HG02798 (cell line): ENCODE data around the gene FUT7.
"Not testable (repeated sequence)": the region's sequence is repeated elsewhere in the genome, so short reads cannot be mapped to it uniquely, and the experiment has no call there.

ENCODE experiments used
- ATAC-seq: cut with Tn5 transposase; IDR thresholded peaks from one replicate; pipeline ENCODE4 v1.9.1; 2021; ENCODE audit warnings: mild to moderate bottlenecking; ENCODE audit not compliant: unreplicated experiment, poor library complexity

Gene FUT7

DNA sequence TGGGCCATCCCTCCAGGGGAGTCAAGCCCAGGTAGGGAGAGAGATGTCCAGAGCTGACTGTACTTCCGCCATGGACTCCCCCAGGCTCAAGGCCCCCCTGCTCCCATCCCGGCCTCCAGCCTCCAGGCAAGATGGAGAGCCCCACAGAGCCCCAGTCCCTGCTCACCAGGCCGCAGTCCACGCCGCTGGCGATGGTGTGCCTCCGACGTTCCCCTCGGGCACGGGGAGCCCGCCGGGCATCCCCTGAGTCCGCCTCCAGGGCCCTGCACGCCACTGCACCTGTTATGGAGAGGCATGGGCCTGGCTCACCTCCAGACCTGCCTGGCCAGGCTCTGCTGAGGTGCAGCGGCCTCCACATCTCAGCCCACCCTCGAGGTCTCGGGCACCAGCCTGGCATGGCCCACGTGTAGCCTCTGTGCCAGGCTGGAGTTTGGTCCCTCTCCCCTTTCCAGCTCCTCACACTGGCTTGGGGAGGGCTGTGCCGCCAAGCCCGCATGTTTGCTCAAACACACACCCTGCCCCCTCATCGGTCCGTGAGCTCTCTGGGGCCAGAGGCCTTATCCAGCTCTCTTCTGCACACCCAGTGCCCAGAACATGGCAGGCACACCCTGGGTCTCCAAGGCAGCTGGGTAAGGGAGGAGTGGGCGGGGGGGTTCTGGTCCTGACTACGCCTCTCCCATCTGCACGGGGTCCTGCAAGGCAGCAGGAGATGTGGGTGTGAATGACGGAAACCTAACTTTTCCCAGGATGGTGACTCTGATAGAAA lies 34.4 kb upstream of the FUT7 start:
- ATAC-seq: no peak

DNA sequence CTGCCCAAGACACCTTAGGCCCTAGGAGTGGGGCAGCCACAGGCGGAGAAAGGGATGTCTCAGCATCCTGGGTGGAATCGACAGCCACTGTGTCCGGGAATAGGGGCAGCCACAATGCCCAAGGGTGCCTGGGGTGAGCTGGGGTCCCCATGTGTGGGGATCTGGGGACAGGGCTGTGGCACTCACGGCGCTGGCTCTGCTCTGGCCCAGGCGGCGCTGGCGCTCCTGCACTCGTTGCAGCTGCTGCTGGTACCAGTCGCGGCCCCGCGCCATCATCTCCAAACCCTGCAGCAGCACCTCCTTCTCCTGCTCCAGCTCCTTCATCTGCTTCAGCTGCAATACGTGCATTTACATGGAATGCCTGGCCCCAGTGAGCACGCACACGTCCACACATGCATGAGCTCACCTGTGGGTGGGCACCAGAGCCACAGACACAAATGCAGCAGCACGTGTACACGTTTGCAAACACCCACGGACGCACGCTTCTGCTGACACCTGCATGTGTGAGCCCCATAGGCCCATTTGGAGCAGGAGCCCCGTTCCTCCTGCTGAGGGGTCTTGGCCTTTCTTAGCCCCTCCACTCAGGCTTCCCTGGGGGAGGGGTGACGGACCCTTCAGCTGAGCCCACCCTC lies 33.6 kb upstream of the FUT7 start:
- ATAC-seq: no peak

DNA sequence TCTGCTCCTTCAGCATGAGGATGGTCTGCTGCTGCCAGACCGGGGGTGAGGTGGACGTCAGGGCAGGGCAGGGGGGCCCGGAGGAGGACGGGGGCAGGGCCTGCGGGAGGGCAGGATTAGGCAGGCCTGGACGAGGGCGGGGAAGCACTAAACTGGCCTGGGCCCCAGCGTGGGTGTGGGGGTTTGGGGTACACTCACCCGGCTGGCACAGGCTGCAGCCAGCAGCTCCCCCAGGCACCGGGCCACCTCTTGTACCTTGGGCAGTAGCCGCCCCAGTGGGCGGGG lies 32.9 kb upstream of the FUT7 start:
- no peak for ATAC-seq

DNA sequence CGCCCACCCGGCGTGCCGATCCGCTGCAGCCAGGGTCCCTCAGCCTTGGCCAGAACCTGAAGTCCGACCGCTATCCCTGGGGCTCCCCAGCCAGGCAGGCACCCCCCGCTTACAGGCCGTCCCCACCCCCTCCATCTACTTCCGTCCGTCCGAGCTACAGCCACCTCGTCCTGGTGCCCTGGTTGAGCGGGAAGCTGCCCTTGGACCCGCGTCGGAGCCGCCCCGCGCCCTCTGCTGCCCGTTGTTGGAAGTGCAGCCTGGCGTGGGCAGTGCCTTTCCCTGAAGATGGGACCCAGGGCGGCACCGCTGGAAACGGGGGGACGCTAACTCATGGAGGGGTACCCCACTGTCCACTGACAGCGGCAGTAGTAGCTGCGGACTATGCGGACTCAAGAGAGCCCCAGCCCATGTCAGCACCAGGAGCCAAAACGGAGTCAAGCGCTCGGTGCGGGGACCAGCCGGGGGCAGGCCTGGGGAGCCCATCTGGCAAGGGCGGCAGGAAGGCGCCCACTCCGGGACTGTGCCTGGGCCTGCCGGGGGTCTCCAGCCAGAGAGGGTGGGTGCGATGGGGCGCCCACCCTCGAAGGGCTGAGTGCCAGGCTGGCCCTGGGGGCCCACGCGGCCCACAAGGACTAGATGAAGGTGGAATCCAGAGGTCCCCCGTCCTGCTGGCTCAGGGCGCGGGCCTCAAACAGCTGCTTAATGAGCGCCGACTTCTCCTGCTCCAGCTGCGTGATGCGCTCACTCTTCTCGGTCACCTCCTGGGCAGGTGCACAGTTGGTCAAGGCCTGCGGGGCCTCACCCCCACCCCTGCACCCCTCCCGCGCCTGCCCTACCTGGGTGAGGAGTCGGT lies 32.4 kb upstream of the FUT7 start:
- no peak for ATAC-seq

DNA sequence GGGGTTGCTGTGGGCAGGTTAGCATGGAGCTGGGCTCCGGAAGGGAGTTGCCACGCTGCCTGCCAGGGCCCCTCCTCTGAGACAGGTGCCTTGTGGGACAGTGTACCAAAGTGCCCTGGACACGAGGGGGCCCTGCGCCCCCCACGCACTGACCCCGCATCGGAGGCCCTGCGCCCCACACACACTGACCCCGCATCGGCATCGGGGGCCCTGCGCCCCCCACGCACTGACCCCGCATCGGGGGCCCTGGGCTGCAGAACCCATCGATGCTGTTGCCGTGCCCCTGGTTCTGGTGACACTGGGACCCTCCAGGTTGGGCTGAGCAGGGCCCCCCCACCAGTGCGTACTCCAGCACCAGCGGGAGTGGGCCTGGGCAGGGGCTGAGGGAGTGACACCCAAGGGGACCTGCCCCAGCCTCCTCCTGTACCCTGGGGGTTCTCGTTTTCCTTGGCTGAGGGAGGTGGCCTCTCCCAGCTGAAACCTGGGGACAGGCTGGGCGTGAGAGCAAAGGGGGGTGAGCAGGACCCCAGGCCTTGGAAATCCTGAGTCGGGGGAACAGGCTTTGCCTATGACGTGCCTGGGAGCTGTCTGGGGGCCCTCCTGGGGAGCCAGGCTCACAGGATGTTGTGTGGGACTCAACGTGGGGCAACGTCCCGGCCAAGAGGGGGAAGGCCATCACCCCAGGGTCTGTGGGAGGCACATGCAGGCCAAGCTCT lies 31.6 kb upstream of the FUT7 start:
- no peak for ATAC-seq

DNA sequence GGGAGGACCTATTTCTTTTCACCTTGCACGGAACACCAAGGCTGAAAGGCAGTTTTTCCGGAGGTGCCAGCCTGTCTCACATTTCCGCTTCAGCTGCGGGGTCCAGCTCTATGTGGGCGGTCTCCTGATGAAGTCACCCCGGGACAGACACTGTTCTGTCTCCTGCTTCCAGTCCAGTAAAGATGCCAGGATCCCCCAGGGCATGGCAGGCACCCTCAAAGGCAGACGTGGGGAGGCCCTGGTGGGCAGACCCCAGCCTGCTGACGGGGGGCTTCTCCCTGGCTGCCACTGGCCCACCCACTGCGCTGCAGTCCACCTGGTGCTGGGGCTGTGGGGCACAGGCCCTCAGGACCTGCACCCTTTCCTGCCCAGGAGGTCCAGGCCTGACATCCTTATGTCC lies 30.9 kb upstream of the FUT7 start:
- ATAC-seq: not testable (repeated sequence)

DNA sequence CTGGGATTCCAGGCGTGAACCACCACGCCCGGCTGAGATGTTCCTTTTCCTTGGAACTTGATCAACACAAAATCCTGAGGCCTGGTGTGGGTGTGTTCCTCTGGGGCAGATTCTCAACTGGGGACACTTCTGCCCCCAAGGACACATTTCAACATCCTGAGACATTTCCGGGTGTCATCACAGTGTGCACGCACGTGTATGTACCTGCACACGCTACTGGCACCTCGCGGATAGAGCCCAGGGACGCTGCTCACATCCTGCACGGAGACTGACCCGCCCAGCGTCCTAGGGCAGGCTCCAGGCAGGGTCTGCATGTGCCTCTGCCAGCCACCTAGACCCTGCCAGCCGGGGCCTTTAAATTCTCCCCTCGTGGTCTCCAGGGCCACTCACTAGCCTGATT lies 30.5 kb upstream of the FUT7 start:
- ATAC-seq: no peak

DNA sequence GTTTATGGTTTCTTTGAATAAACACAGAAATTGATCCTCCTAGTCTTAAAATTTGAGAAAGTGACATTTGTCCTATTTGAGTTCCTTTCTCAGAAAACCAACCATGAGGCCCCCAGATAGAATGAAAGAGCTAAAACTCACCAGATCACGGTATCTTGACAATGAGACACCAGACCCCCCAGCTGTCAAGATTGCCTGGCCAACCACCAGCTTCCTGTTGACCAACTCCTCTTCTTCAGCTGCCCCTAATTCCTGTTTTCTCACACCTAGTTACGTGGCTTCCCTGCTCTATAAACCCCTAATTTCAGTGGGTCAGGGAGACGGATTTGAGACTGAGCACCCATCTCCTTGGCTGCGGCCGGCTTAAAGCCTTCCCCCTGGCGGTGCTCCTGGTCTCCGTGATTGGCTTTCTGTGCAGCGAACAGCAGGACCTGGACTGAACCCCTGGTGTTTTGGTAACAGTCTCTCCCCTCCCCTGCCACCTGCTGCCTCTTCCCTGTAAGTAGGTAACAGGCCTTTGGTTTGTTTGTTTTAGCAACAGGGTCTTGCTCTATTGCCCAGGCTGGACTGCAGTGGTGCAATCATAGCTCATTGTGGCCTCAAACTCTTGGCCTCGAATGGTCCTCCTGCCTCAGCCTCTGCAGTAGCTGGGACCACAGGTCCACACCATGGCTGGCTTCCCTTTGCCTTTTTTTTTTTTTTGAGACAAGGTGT lies 26.8 kb upstream of the FUT7 start:
- ATAC-seq: no peak

DNA sequence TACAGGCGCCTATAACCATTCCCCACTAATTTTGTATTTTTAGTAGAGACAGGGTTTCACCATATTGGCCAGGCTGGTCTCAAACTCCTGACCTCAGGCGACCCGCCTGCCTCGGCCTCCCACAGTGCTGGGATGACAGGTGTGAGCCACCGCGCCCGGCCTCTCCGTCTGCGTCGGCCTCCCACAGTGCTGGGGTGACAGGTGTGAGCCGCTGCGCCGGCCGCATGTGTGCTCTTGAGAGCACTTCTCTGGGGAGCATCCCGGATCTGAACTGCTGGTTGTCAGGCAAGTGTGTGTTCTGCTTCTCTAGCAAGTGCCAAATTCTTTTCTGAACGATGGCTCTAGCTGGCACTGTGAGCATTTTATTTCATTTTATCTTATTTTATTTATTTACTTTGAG lies 25.7 kb upstream of the FUT7 start:
- ATAC-seq: no peak

DNA sequence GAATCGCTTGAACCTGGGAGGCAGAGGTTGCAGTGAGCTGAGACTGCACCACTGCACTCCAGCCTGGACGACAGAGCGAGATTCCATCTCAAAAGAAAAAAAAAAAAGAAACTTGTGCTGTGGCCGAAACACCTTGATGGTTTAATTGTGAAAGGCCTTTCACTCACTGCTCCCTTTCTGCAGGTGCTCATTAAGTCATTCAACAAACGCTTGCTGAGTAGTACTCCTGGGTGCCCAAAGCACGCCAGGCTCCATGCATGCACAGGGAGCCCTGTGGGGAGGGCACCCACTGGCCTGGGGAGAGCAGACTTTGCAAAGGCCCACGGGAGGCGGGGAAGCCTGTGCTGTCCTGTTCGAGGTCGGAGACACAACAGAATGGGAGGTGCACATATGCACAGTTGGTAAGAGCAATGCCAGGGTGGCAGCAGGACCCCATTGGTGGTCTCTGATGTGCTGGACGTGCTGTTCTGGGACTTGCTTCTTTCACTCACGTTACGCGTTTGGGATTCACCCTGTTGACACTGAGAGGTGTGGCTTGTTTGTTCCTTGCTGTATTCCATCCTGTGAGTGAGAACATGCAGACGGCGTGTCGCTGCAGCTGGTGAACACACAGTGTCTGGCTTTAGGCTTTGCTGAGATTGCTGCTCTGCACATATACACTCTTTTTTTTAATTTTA lies 25.0 kb upstream of the FUT7 start:
- no peak for ATAC-seq

DNA sequence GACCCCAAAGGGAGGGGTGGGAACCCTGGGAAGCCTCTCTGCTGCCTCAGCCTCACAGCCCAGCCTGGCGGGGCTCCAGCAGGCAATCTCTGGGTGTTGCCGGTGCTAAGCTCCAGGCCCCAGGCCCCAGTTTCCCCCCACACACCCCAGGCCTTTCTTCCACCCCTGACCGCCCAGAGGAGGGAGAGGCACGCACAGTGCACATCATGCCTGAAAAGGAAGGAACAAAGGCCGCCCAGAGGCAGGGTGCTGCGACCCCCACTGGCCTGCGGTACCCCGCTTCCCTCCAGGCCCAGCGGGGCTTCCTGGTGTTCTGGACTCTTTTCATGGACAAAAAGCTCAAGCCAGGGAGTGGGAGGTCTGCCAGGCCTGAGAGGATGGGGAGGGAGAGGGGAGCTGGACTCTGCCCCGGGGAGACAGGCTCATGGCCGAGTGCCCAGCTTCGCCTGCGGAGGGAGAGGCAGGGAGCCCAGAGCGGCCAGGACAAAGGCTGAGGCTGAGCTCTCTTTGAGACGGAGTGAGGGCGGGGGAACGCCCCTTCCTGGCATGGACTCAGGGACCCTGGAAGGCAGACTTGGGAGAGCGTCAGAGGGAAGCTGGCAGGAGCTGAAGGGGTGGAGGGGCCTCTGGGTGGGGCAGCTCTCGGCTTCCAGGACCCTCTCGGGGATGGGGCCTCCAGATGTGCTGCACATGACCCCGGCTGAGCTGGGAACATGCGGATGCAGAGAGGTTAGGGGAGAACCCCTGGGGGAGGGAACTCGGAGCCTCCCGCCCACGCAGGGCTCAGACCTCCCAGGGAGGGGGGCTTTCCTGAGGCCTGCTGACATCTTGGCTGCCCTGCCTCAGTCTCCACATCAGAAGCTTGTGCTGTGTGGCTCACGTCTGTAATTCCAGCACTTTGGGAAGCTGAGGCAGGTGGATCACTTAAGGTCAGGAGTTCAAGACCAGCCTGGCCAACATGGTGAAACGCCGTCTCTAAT lies 23.8 kb upstream of the FUT7 start:
- ATAC-seq: no peak

DNA sequence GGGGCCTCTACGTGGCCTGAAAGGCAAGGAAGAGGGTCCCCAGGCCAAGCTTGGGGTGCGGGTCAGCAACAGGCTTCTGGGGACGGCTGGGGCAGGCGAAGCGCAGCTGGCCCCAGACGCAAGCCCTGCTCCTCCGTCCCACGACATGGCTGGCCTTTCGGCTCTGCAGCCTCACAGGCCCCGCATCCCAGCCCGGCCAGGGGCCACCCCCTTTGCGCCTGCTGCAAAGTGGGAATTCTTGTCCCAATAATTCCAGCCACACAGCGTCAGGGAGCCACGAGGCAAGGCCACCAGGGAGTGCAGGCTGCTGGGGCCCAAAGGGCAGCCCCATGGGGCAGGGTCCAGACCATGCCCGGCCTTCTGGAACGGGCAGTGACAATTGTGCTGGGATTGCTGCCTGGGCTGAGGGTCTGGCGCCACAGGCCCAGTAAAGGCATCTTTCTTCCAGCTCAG lies 23.1 kb upstream of the FUT7 start:
- ATAC-seq: no peak

DNA sequence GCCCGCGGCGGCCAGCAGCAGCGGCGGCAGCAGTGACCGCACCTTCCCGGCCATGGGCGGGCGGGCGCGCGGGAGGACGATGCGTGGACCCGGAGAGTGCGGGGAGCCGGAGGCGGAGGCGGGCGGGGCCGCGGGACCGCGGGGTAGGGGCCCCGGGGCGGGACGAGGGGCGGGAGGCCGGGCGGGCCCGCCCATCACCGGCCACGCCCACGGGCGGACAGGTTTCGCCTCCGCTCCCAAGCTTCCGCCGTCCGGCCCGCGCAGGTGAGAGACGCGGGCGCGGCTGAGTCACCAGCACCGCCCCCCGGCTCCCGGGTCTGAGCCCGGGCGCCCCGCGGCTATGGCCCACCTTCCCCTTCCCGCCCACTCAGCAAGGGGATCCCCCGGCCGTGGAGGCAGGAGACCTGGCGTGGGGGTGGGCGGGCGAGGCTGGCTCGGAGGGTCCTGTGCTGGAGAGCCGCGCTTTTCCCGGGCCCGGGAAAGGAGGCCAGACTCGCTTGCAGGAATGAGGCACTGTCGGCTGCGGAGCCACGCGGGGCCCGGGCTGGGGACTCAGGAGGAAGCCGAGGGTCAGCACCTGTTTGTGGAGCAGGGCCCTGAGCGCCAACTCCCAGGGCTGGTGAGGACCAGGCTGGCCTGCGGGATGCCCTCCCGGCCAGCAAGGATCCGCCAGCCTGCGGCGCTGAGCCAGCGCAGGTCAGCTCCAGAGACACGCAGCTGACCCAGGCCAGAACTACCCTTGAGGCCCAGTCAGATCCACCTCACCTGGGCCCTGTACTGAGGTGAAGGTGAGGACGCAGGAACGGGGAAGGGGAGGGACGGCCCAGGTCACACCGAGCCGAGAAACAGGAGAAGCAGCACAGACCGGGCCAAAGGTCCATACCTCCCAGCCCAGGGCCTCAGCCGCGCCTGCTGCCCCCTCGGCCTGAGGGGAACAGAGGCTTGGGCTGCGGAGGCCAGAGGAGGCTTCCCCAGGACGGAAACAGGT lies 22.4 kb upstream of the FUT7 start, which contains the start of gene ENTPD2:
Gene ENTPD2 (minus strand): TSS at position 118 of the 988 bp plus-strand sequence. CDS start 64 bp downstream, at position 54.
- no peak for ATAC-seq

DNA sequence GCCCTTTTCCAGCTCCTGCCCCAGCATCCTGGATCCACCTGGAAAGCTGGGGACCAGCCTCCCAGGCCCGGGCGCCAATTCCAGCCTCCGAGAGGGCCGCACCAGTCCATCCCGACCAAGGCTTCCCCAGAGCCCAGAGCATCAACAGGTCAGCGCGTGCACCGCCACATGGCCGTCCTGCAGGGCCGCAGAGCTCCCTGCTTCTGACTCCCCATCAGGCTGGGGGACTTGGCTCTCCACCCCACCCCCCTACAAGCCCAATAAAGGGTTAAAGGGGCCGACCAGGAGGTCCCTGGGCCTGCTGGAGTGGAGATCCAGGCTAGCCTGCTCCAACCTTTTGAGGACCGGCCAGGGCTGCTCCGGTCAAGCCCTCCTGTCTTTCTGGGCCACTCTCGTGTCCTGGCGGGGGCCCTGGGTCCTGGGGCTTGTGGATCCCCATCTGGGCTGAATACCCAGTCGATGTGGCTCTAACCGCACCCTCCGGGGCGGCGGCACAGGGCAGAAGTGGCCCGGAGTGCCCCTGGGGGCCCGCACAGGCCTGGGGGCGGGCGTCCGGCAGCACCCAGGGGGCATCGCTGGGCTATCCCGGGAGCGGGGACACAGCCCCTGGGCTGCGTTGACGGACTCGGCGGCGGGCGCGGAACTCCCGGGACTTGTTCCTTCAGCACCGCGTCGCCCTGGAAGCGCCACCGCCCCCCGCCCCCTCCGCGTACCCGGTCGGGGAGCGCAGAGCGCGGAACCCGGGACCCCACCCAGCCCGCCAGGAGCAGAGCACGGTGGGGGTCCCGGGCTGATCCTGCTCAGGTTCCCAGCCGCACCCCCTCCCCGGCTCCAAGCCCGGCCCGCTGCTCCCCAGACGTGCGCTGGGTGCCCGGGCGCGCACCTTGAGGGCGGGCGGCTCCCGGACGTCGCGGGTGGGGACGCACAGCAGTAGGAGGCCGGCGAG lies 21.4 kb upstream of the FUT7 start:
- no peak for ATAC-seq

DNA sequence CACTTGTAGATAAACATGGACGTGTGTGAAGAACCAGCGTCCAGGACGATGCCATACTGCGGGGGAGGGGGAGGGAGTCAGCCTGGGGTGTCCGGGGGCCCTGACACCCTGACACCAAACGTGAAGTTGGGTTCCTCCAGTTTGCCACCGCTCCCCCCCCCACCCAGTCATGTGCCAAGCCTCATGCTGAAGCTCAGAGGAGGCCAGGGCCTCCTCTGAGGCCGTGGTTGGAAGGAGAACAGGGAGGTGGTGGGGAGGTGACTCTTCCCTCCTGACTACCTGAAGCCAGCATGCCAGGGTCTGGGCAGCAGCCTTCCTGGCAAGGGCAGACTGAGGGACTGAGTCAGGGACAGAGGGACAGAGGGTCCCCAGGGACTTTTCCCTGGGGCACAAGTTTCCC lies 20.4 kb upstream of the FUT7 start:
- ATAC-seq: no peak

DNA sequence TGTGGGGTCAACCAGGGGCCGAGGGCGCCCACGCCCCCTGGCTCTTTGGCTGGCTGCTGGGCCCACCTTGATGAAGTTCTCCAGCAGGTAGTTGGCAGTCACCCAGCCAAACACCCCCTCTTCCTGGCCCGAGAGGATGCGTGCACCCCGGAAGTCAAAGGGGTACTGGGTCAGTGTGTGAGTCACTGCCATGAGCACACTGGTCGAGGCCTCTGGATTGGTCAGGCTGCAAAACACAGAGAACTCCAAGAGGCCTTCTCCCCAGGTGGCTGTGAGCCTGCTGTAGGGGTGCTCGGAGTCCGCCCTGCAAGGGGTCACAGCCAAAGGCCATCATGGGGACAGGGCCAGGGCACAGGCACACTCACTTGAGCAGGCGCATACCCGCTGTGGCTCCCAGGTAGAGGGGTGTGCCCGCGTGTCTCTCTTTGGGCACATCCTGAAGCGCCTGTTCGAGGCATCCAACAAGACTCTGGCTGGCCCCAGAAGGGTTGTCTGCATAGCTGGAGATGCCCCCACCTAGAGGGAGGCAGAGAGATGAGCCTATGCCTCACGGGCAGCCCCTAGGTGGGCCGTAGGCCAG lies 19.3 kb upstream of the FUT7 start:
- no peak for ATAC-seq
